Activated naive CD4-positive, alpha-beta T cell treated with anti-CD3 and anti-CD28 coated beads, Interleukin-2, amount 50 U/mL, for 72 hours (primary cell): Measurements from ENCODE around the gene GPRIN3. TPM values are rescaled to one million over a fixed set of nuclear protein-coding genes. Genes with fewer than 3 reads are reported as not detected.

Experiments used
- total RNA-seq, 2 donors: library from RNA; stranded (reverse); gene quantifications; one replicate each; pipeline ENCODE4 v1.2.3, GENCODE V29; 2022

Gene GPRIN3
- total RNA-seq, 2 donors from 2014 or later, result 12.4 to 26.1 TPM

Other genes starting within 250 kb of the GPRIN3 start
- gene TIGD2, start 196.3 kb downstream of the GPRIN3 start, total RNA-seq, result 1 to 10 TPM in 1 of 2 donors, under 1 TPM in 1; 0.61 to 1.8 TPM